Inflammatory macrophage treated with lipopolysaccharide for 1 hour (primary cell): ENCODE results near the gene OR2B2.
A peak's percentile ranks its signal among the peaks of the same experiment; 100 is the strongest.
"Not testable (repeated sequence)": the region's sequence is repeated elsewhere in the genome, so short reads cannot be mapped to it uniquely, and the experiment has no call there.

Experiments used
- DNase-seq, 2 donors: peaks; one replicate each; pipeline ENCODE4 v3.0.0-alpha.2; 2020 to 2022

The OR2B2 gene

DNA sequence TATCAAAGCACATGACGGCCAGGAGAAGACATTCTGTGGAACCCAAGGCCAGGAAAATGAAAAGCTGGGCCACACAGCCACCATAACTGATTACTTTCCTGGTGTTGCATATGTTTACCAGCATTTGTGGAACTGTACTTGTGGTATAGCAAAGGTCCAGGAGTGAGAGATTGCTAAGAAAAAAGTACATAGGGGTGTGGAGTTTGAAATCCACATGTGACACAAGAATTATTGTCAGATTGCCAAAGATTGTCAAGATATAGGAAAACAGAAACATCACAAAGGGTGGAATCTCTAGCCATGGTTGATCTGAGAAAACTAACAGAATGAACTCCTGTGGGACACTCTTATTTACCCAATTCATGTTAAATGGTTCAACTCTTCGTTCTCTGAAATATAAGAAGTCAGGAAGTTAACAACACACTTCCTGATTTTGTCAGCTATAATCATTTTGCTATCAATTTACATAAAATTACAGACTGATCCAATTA, at the start of gene OR2B2:
Gene OR2B2, minus strand, starts transcription at position 441 of the 491 bp plus-strand sequence. Its CDS starts 77 bp downstream, at position 364.
- no peak for DNase-seq

DNA sequence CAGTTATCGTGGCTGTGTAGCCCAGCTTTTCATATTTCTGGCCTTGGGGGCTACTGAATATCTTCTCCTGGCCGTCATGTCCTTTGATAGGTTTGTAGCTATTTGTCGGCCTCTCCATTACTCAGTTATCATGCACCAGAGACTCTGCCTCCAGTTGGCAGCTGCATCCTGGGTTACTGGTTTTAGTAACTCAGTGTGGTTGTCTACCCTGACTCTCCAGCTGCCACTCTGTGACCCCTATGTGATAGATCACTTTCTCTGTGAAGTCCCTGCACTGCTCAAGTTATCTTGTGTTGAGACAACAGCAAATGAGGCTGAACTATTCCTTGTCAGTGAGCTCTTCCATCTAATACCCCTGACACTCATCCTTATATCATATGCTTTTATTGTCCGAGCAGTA, 45.3 kb upstream of the OR2B2 start:
- DNase-seq: no peak

DNA sequence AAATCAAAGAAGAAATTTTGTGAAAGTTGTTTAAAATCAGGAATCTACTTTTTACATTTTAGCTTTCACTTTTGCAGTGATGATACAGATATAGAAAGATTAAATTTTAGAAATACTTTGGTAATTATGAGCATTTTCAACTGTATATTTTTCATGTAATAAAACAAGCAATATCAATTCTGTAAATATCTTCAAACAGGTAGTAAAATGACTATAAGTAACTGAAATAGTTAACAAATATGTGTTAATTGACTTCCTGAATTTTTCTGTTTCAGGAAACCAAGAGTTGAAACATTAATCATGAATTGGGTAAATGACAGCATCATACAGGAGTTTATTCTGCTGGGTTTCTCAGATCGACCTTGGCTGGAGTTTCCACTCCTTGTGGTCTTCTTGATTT, 44.7 kb upstream of the OR2B2 start, which contains the start of gene OR2B6:
Gene OR2B6, plus strand, starts transcription at position 301 of the 400 bp plus-strand sequence. Its CDS starts 0 bp downstream, at position 301.
- DNase-seq: no peak

DNA sequence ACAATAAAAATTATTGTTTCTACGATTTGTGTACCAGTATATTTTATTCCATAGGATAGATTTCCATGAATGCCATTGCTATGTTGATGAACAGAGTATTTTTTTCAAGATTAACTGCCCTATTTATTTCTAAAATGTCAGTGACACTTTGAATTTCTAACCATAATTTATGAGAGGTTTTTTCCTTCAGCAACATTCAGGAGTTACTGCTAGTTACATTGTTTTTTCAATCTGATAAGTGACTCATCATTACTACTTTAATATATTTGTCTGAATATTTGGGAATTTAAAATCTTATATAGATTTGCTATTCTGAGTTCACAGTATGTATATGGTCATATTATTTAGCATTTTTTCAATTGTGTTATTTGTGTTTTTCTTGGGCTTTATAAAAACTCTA, 38.8 kb upstream of the OR2B2 start:
- DNase-seq: no peak

DNA sequence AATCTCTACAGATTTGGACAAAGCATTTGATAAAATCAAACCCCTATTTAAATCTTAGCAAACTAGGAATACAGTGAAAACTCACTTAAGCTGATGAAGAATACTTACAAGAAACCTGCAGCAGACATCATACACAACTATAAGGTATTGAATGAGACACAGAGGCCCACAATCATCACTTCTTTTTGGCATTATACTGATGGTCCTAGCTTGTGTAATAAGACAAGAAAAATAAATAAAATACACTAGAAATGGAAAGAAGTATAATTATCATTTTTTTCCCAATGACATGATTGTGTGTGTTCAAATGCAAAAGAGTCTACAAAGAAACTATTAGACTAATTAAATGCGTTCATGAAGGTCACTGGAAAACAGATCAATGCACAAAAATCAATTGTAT, 36.0 kb upstream of the OR2B2 start:
- no peak for DNase-seq

DNA sequence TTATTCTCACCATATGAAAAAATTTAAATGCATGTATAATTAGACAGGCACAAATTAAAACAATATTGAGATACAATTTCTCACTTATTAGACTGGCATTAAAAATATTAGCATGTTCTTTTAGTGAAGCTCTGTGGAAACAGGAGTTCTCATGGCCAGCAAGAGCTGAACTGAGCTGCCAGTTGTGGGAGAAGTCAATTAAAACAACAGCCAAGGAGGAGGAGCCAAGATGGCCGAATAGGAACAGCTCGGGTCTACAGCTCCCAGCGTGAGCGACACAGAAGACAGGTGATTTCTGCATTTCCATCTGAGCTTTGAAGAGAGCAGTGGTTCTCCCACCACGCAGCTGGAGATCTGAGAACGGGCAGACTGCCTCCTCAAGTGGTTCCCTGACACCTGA, 30.9 kb upstream of the OR2B2 start:
- not testable (repeated sequence) for DNase-seq

DNA sequence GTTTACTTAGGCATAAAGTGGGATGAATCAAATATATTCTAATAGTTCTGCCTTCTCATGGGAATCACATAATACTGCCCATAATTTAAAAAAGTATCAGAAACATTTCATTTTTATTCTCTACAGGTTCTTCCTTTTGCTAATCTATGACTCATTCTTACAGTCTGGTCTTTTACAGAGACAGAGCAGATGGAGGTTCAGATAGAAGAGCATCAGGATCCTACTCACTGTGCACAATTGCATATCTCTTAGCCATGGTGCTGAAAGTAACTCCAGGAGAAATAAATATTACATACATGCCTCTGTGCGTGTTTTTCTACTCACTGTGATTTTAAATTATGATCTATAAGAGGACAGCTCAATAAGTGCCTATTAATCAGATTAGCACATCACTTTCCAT, 28.6 kb upstream of the OR2B2 start:
- no peak for DNase-seq

DNA sequence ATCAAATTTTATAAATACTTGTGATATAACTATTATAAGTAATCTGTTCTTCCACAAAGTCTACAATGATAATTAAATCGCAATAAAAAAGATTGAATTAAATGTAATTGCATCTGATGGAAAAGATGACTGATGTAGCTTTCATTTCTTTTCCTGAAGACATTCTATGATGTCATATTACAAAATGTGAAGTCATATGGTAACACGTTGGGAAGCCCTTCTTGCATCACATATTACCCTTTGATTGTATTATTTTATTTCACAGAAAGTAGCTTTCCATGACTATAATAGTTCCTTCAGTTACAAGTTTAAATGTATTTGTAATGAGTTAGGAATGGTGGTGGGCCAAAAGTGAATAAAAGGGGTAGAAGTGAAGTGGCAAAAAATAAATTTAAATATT, 19.0 kb upstream of the OR2B2 start:
- no peak for DNase-seq

DNA sequence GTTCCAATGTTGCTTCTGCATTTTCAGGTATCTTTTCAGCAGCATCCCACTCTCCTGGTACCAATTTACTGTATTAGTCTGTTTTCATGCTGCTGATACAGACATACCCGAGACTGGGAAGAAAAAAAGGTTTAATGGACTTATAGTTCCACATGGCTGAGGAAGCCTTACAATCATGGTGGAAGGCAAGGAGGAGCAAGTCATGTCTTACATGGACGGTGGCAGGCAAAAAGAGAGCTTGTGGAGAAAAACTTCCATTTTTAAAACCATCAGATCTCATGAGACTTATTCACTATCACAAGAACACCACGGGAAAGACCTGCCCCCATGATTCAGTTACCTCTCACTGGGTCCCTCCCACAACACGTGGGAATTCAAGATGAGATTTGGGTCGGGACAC, 17.7 kb upstream of the OR2B2 start:
- not testable (repeated sequence) for DNase-seq

DNA sequence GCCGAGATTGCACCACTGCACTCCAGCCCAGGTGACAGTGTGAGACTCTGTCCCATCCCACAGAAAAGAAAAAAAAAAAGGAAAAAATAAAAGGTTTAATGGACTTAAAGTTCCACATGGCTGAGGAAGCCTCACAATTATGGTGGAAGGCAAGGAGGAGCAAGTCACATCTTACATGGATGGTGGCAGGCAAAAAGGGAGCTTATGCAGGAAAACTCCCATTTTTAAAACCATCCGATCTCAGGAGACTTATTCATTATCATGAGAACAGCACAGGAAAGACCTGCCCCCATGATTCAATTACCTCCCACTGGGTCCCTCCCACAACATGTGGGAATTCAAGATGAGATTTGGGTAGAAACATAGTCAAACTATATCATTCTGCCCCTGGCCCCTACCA, 15.8 kb upstream of the OR2B2 start:
- DNase-seq: not testable (repeated sequence)

DNA sequence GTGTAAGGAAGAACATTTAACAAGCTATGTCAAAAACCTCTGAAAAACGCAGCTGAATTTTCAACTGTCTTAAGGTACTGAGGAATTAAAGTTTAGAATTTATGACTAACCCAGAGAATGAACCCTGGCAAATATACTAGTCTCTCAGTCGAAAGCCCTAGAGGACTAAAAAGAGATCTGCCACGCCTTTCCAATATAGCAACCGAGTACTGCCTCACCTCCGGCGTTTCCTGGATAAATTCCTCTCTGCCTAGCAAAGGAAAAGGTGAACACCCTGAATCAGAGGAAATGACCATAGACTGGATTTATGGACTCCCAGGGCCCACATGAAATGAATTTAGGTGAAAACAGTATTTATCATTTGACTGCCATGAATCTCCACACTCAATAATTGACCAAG, 12.0 kb upstream of the OR2B2 start:
- DNase-seq: no peak

DNA sequence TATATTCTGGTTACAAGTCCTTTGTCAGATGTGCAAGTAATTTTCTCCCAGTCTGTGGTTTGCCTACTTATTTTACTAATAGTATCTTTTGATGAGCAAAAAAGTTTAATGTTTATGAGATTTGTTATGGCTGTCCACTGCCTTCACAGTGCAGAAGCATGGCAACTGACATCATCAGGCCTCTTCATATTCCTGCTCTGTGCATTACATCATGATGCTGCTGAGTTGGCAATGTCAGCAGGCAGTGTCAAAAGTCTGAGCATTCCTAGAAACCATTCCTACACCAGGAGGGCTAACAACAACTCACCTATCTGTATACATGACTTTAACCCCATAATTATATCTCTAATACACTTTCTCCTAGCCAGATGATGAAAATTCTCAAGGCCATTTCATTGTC, 10.8 kb upstream of the OR2B2 start:
- no peak for DNase-seq

DNA sequence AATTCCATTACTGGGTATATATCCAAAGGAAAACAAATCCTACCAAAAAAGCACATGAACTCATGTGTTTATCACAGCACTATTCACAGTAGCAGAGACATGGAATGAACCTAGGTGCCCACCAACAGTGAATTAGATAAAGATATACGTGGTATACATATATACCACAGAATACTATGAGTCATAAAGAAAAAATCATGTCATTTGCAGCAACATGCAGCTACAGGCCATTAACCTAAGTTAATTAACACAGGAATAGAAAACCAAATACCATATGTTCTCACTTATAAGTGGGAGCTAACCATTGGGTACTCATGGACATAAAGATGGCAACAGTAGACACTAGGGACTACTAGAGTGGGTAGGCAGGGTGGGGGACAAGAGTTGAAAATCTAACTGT, 4.2 kb downstream of the OR2B2 start:
- no peak for DNase-seq

DNA sequence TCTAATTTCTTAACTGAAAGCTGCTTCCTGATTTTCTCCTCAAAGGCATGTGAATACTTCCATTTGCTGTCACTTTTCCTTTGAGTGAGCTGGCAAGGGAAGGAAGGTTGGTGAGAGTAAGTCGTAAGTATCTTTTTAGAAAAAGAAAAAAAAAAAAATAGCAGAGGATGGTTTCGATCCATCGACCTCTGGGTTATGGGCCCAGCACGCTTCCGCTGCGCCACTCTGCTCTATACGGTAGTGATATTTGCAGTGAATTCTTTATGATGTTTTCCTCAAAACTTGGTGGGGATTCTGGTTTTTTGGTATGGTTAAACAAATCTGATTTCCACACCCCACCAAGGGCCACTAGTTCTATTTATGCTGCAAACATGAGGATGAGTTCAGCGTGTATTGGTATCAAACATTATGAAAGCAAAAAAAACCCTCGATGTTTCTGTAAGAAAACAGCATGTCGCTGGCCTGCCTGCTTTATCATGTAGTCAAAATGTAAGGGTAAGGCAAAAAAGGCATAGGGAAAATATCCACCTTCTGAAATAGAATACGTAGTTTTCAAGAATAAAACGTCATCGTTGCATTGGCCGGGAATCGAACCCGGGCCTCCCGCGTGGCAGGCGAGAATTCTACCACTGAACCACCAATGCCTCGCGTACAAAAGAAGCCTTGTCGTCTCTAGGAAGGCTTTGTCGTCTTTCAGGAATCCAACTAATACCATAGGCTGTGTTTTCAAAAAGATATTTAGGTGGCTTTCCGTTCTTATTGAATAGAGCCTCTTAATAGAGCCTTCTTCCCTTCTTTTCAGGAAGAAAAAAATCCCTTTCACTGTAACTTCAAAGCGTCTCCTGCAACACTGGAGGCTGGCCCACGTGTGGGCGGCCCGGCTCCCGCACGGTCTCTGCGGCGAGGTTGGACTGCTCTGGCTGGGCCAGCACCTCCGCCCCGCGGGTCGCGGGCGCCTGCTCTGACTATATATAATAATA, 9.6 kb downstream of the OR2B2 start:
- DNase-seq: peak; percentile 72 to 97

DNA sequence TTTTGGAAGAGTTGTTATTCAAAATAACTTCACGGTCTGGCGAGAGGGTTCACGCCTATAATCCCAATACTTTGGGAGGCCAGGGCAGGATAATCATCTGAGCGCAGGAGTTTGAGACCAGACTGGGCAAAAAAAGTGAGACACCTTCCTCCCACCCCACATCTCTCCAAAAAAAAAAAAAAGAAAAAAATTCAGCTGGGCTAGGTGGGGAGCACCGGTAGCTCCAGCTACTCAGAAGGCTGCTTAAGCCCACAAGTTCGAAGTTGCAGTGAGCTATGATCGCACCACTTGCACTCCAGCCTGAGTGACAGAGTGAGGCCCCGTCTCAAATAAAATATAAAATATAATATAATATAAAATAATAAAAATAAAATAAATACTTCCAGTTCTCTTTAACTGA, 10.4 kb downstream of the OR2B2 start:
- no peak for DNase-seq

DNA sequence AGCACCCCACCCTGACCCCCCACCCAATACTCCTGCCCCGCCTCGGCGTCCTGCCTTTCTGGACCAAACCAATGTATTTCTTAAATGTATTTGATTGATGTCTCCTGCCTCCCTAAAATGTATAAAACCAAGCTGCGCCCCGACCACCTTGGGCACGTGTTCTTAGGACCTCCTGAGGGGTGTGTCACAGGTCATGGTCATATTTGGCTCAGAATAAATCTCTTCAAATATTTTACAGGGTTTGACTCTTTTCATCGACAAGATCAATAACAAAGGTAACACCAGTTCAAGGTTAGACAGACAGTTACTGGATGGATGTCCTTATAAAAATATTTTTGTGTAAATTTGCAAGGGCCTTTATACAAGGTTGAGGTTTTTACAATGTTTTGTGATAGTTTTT, 12.0 kb downstream of the OR2B2 start:
- DNase-seq: not testable (repeated sequence)

DNA sequence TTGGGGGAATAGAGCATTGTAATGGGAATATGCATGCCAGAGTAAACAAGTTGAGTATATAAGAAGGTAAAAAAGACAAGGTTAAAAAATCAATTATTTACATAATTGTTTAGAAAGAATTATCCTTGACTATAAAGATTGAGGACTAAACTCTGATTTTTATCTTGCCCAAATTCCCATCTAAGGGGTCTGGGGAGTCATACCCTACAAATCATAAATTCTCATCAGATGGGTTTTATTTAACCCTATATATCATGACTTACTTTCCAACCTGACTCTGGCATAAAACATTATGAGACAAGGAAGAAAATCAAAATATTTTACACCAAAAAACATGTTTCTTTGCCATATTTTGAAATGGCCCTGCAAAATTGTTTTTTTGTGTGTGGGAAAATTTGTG, 12.7 kb downstream of the OR2B2 start:
- DNase-seq: no peak

DNA sequence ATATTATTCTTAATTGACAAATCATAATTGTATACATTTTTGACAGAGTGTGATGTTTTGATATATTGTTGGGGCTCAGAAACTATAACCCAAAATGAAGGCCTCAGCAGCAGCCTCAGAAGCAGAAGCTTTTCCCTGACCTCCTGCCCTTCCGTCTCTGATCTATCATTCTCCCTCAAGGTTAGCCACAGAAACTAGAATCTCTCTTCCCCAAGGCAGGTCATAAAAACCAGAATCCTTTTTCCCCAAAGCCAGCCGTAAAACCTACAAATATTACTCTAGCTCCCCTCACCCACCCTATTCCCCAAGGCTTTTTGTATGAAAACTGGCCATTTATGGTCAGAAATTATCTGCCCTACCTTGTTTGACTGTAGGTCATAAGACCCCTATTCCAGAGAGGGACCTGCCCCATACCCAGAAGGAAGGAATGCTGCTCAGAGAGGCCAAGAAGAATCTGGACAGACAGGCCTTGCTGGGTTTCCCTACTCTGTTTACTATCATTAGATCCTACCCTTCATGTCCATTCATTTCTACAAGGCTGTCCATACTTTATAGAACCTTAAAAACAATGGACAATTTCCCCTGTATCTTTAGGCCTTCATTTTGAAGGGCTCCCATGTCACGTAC, 14.5 kb downstream of the OR2B2 start:
- no peak for DNase-seq

DNA sequence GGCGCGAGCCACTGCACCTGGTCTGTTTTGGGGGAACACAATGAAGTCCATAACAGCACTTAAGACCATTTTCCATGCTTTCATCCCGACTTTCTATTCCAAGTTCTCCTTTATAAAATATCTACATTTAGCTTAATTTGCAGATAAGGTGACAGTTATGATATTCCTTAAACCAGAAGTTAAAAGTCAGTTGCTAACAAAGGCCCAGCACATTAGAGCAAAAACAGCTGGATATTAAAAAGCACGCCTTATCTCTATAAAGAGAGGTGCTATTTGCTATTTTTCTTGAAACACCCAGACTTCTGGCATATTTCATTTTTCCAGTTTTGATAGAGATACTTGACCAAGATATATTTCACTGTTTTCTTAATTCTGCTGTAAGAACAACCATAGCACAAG, 15.8 kb downstream of the OR2B2 start:
- DNase-seq: no peak

DNA sequence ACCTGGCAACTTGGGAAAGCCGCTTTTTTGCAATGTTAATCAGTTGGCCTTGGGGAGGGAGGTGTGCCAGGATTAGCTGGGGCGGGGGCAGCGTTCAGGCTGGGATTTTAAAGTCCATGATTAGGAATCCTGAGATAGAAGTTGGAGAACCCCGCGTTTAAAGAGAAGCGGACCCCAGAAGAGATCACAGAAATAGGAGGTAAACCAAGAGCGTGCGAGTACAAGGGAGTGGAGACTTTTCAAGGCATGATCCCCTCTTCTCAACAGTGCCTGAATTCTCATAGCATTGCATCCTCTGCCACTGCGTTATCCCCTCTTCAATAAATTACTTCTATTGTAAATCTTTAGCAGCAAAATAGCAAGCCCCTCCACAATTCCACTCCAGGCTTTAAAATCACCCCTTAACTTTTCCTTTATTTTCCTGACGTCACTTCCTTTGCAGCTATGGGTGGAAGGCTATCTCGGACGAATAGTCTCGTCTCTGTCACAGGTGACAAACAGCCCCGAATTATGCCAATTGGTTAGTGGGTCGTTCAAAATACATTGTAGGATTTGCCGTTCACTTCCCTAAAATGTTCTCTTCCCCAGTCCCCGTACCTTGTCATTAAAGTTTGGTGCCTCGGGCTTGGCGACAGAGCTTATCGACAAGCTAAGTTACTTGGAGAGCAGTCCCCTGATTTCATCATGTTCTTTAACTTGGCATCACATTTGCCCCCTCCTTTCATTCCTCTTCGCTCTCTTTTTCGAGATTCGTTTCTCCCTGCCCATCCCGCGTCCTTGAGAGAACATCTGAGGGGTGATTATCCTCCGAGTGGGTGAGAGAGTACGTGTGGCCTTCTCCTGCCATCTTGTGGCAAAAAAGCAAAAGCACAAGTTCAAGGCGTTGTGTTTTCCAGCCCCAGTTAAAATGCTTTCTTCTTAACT, 17.1 kb downstream of the OR2B2 start:
- peak; percentile 63 to 79 for DNase-seq

DNA sequence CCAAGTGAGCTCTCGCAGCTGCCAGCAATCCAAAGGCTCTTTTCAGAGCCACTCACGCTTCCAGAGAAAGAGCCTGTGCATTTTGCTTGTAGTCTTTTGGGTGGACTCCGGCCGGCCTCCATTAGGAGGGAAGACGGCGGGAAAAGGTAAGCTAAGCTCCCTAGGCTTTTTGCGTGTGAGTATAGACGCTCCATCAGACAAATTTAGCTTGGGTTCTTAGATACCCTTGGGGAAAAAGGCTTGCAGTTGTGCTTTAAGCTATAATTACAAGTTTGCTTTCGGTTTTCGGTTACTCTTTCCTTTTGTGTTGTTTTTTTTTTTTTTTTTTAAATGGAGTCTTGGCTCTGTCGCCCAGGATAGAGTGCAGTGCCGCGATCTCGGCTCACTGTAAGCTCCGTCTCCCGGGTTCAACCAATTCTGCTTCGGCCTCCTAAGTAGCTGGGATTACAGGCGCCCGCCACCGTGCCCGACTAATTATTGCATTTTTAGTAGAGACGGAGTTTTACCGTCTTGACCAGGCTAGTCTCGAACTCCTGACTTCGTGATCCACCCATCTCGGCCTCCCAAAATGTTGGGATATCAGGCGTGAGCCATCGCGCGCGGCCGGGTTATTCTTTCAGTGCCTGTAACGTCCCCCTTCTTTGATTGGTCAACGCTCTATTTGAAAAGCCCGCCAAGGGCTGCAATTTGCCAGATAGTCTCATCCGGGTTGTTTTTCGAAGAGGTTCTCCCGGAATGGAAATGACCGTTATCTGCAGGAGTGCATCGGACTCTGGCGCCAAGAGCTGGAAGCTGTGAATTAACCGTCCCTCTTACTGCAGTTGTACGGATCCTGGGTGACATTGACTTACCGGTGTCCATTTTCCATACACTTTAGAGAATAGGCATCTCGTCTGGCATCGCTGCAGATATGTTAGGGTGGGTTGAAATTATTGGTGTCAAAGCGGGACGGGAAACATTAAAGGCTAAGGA, 18.1 kb downstream of the OR2B2 start:
- DNase-seq: peak; percentile 92 to 95
